Measurements from ENCODE around the gene GYPB.
"Not testable (repeated sequence)": the region's sequence is repeated elsewhere in the genome, so short reads cannot be mapped to it uniquely, and the experiment has no call there.

Gene GYPB

GRCh38 chr4:144008602-144009001, 10.6 kb downstream of the GYPB start:
- FAIRE-seq: not testable (repeated sequence)

- not testable (repeated sequence) for FAIRE-seq
Measured at GRCh38 chr4:144007960-144008359, 11.2 kb downstream of the GYPB start.

DNA sequence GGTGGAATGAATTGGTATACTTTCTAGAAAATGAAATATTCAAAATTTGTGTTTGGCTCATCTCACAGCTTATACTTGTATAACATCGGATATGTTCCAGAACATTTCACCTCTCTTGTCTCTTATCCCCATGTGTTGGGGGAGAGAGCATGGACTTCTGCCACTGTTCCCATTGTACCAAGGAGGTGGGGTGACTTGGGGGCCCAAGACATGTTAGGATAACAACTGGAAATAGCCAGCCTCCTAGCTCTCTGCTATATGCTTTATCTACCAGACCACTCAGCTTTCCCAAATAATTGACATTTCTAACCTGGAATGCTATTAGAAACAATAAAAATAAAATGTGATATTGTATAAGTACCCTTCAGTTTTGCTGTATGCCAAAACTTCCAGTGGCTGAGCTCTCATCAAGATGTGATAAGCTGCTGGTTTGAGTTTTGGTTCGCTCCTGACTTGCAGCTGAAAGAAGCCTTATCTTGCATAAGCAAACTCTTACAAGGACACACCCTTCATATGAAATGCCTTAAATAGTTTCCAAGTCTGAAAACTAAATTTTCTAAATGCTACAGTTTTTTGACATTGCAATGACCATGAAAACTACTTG, 12.9 kb downstream of the GYPB start:
- FAIRE-seq: not testable (repeated sequence)

- not testable (repeated sequence) for FAIRE-seq
Measured at GRCh38 chr4:144005558-144005953, 13.6 kb downstream of the GYPB start.

GRCh38 chr4:144004868-144005557, 14.2 kb downstream of the GYPB start:
- peak; percentile 83 for FAIRE-seq

GRCh38 chr4:144003890-144004265, 15.3 kb downstream of the GYPB start:
- peak; percentile 65 for FAIRE-seq

- not testable (repeated sequence) for FAIRE-seq
Measured at GRCh38 chr4:144003205-144003889, 15.8 kb downstream of the GYPB start.

DNA sequence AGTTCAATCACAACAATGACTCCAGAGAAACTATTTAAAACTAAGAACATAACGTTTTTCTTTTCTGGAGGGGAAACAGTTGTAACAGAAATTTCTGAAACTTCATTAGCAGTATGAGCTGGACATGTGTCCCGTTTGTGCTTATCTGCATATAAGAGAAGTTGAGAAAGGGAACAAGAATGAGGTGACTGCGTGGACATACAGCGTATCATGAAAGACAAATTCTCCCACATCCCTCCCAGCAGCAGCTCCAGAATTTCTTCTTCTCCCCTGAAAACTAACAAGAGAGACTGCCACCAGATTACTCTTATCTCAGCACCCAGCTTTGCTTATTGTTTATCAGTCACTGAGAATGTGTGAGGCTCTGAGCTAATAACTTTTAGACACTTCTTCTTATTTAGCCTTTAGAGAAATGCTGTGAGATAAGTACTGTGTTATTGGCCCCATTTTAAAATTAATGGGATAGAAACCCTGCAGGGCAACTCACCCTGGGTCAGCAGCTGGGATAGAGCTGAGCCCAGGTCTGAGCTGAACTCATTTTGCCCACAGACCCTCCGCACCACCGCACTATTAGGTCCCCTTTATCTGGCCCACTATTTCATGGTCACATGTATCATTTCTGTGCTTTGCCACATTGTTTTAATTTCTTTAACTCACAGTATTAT, 18.7 kb downstream of the GYPB start:
- FAIRE-seq: not testable (repeated sequence)

DNA sequence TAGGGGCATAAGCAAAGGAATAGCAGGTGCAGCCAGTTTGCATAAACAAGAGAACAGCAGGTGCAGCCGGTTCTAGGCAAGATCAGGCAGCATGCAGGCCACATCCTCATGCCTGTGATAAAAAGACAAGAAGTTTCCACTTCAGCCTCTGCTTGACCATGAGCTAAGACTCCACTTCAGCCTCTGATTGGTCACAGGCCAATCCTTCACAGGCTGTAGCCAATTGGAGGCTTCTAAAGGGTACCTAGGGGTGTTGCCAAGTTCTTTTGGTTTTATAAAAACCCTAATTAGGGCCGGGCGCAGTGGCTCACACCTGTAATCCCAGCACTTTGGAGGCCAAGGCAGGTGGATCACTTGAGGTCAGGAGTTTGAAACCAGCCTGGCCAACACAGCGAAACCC, 23.0 kb downstream of the GYPB start:
- not testable (repeated sequence) for FAIRE-seq

DNA sequence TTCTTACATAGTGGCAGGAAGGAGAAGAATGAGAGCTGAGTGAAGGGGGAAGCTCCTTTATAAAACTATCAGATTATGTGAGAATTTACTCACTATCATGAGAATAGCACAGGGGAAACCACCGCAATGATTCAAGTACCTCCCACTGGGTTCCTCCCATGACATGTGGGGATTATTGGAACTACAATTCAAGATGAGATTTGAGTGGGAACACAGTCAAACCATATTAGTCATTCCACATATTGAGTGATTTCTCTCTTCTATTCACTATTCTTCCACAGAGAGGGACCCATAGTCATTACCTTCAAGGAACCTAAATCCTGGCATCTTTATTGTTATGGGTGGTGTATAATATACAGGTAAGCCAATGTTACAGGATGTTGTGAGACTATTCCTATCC, 27.4 kb downstream of the GYPB start:
- FAIRE-seq: not testable (repeated sequence)

- not testable (repeated sequence) for FAIRE-seq
Measured at GRCh38 chr4:143990717-143991116, 28.5 kb downstream of the GYPB start.

GRCh38 chr4:143986180-143986579, 33.0 kb downstream of the GYPB start:
- FAIRE-seq: no peak

- FAIRE-seq: not testable (repeated sequence)
Measured at GRCh38 chr4:143980776-143981175, 38.4 kb downstream of the GYPB start.

DNA sequence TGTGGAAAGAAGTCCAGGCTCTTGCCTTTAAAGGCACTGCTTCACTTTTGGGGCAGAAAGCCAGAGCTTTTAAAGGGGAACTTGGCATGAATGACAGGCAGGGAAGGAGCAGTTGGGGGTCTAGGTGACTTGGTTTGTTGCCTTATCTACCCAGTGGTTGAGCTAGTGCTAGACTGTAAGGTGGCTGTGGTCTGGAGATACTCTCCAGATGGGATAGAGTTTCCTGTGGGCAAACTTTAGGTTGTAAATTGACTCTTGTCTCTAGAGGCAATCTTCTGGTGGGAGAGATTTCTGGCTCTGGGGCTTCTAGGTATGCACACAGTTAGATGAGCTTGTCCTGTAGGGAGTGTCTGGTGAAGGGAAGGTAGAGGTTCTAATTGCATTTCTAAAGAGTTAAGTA, 43.7 kb downstream of the GYPB start:
- not testable (repeated sequence) for FAIRE-seq

- not testable (repeated sequence) for FAIRE-seq
Measured at GRCh38 chr4:143974021-143974420, 45.2 kb downstream of the GYPB start.

DNA sequence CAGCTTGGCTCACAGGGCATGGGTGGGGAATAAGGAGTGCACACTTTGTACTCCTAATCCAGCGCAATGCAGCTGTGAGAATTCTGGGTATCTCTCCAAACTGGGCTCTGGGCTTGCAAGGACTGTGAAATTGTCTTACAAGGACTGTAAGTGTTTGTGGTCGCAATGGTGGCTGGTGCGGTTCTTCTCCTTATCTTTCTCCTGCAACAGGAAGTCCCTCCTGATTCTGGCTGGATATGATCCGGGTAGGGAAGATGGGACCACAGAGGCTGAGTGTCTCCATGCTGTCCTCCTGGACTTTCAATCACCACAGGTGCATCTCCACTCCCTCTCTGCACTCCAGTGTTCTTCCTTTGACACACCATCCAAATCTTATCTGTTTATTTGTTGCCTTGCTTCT, 58.1 kb downstream of the GYPB start:
- FAIRE-seq: no peak

DNA sequence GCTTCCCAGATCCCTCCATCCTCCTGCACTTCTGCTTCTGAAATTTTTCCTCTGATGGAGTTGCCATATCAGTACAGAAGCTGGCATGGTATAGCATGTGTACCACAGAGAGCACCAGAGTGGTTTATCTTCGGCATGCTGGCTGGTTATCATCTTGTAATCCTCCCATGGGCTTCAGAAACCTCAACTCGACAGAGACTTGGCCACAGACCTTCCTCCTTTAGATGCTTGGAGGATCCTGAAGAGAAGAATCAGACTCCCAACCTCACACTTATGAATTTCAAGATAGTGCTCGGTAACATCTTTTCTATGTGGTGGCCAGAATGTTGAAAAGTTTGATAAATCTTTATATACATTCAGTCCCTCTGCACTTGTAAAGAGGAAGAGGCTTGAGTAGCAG, 63.9 kb downstream of the GYPB start:
- not testable (repeated sequence) for FAIRE-seq

- FAIRE-seq: not testable (repeated sequence)
Measured at GRCh38 chr4:143951458-143951972, 67.7 kb downstream of the GYPB start.

DNA sequence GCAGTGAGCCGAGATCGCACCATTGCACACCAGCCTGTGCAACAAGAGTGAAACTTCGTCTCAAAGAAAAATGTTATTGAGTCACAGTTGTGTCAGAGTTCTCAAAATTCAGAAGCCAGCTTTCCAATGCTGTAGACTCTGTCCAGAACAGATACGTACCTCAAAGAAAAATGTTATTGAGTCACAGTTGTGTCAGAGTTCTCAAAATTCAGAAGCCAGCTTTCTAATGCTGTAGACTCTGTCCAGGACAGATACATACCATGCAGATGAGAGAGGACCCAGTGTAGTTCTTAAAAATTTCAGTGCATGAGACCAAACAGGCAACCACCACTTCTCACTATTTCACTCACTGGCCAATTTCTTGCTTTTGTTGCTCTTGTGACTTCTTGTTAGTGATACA, 68.2 kb downstream of the GYPB start:
- not testable (repeated sequence) for FAIRE-seq

- not testable (repeated sequence) for FAIRE-seq
Measured at GRCh38 chr4:143950185-143950584, 69.0 kb downstream of the GYPB start.

DNA sequence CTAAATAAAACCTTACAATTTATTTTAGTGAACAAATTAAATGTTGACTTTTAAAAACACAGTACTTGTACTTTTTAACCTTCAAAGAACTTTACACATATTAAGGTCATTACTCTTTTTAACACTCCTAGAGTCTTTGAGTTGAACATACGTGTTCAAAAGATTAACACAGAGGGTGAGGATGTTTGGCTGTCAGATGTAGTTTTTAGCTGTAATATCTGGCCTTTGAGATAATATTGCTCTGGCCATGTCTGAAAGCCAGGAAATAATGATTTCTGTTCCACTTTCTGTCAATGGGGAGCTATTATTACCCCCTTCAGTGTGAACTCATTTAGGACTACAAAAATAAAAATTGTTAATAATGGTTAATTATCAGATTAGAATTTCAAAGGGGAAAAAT, 71.7 kb downstream of the GYPB start:
- not testable (repeated sequence) for FAIRE-seq
